ENCODE results near the gene TOR1AIP1.

TOR1AIP1 gene

GRCh38 chr1:179883040-179883744 lies 1.1 kb downstream of the TOR1AIP1 start:
- peak; percentile 8 for DNase-seq (ENCODE audit: low read depth)
- peak overlapping the region; percentile 97 for H3K4me3 ChIP-seq (ENCODE audit: low read length)
- H3K4me1 ChIP-seq (ENCODE audit: control insufficient read depth, insufficient read depth, low read length), result peaks cover 17% of the 10 kb centered on the region
- H3K27me3 ChIP-seq (replicated peaks; ENCODE audit: control insufficient read depth, insufficient read depth, low read length), result no peaks in the 10 kb centered on the region
- peak overlapping the region; percentile 91 for H3K9ac ChIP-seq (ENCODE audit: low read length)
- no peaks in the 10 kb centered on the region for H3K9me3 ChIP-seq (ENCODE audit: control insufficient read depth, low read length)
- peaks cover 37% of the 10 kb centered on the region for H3K36me3 ChIP-seq (ENCODE audit: control insufficient read depth, insufficient read depth, low read length, severe bottlenecking)

GRCh38 chr1:179883745-179884138 lies 1.7 kb downstream of the TOR1AIP1 start:
- Histone ChIP-seq H3K4me3 (ENCODE audit: low read length) (peak overlapping the region; percentile 97), H3K4me1 (ENCODE audit: control insufficient read depth, insufficient read depth, low read length) (peaks cover 17% of the 10 kb centered on the region), H3K27me3 (replicated peaks; ENCODE audit: control insufficient read depth, insufficient read depth, low read length) (no peaks in the 10 kb centered on the region), H3K36me3 (ENCODE audit: control insufficient read depth, insufficient read depth, low read length, severe bottlenecking) (peaks cover 43% of the 10 kb centered on the region), H3K9me3 (ENCODE audit: control insufficient read depth, low read length) (no peaks in the 10 kb centered on the region), H3K9ac (ENCODE audit: low read length) (peak overlapping the region; percentile 91)
- peak; percentile 15 for DNase-seq (ENCODE audit: low read depth)

- peaks cover 11% of the 10 kb centered on the region for H3K4me1 ChIP-seq (ENCODE audit: control insufficient read depth, insufficient read depth, low read length)
- H3K4me3 ChIP-seq (ENCODE audit: low read length), result no peak overlapping the region
- H3K36me3 ChIP-seq (ENCODE audit: control insufficient read depth, insufficient read depth, low read length, severe bottlenecking), result peaks cover 78% of the 10 kb centered on the region
- H3K9ac ChIP-seq (ENCODE audit: low read length), result no peak overlapping the region
- no peaks in the 10 kb centered on the region for H3K9me3 ChIP-seq (ENCODE audit: control insufficient read depth, low read length)
- no peaks in the 10 kb centered on the region for H3K27me3 ChIP-seq (replicated peaks; ENCODE audit: control insufficient read depth, insufficient read depth, low read length)
- DNase-seq (ENCODE audit: low read depth), result no peak
Observed at GRCh38 chr1:179888071-179888470, 6.0 kb downstream of the TOR1AIP1 start.

GRCh38 chr1:179889589-179889988 lies 7.5 kb downstream of the TOR1AIP1 start:
- H3K4me1 ChIP-seq (ENCODE audit: control insufficient read depth, insufficient read depth, low read length), result peaks cover under 1% of the 10 kb centered on the region
- H3K27me3 ChIP-seq (replicated peaks; ENCODE audit: control insufficient read depth, insufficient read depth, low read length), result no peaks in the 10 kb centered on the region
- no peaks in the 10 kb centered on the region for H3K9me3 ChIP-seq (ENCODE audit: control insufficient read depth, low read length)
- peaks cover 81% of the 10 kb centered on the region for H3K36me3 ChIP-seq (ENCODE audit: control insufficient read depth, insufficient read depth, low read length, severe bottlenecking)
- no peak overlapping the region for H3K4me3 ChIP-seq (ENCODE audit: low read length)
- no peak for DNase-seq (ENCODE audit: low read depth)
- no peak overlapping the region for H3K9ac ChIP-seq (ENCODE audit: low read length)

- Histone ChIP-seq H3K36me3 (ENCODE audit: control insufficient read depth, insufficient read depth, low read length, severe bottlenecking) (peaks cover 80% of the 10 kb centered on the region), H3K9ac (ENCODE audit: low read length) (no peak overlapping the region), H3K9me3 (ENCODE audit: control insufficient read depth, low read length) (no peaks in the 10 kb centered on the region), H3K4me3 (ENCODE audit: low read length) (no peak overlapping the region), H3K4me1 (ENCODE audit: control insufficient read depth, insufficient read depth, low read length) (no peaks in the 10 kb centered on the region), H3K27me3 (replicated peaks; ENCODE audit: control insufficient read depth, insufficient read depth, low read length) (no peaks in the 10 kb centered on the region)
- DNase-seq (ENCODE audit: low read depth), result no peak
Observed at GRCh38 chr1:179910934-179911333, 28.8 kb downstream of the TOR1AIP1 start.

GRCh38 chr1:179911812-179912211 lies 29.7 kb downstream of the TOR1AIP1 start:
- H3K4me3 ChIP-seq (ENCODE audit: low read length), result no peak overlapping the region
- DNase-seq (ENCODE audit: low read depth), result no peak
- peaks cover 85% of the 10 kb centered on the region for H3K36me3 ChIP-seq (ENCODE audit: control insufficient read depth, insufficient read depth, low read length, severe bottlenecking)
- H3K9ac ChIP-seq (ENCODE audit: low read length), result no peak overlapping the region
- no peaks in the 10 kb centered on the region for H3K9me3 ChIP-seq (ENCODE audit: control insufficient read depth, low read length)
- no peaks in the 10 kb centered on the region for H3K27me3 ChIP-seq (replicated peaks; ENCODE audit: control insufficient read depth, insufficient read depth, low read length)
- H3K4me1 ChIP-seq (ENCODE audit: control insufficient read depth, insufficient read depth, low read length), result no peaks in the 10 kb centered on the region

- H3K27me3 ChIP-seq (replicated peaks; ENCODE audit: control insufficient read depth, insufficient read depth, low read length), result no peaks in the 10 kb centered on the region
- H3K9ac ChIP-seq (ENCODE audit: low read length), result no peak overlapping the region
- no peak for DNase-seq (ENCODE audit: low read depth)
- H3K4me1 ChIP-seq (ENCODE audit: control insufficient read depth, insufficient read depth, low read length), result peaks cover 3% of the 10 kb centered on the region
- no peak overlapping the region for H3K4me3 ChIP-seq (ENCODE audit: low read length)
- H3K9me3 ChIP-seq (ENCODE audit: control insufficient read depth, low read length), result no peaks in the 10 kb centered on the region
- H3K36me3 ChIP-seq (ENCODE audit: control insufficient read depth, insufficient read depth, low read length, severe bottlenecking), result peaks cover 67% of the 10 kb centered on the region
Observed at GRCh38 chr1:179917601-179918429, 35.7 kb downstream of the TOR1AIP1 start.

- H3K9ac ChIP-seq (ENCODE audit: low read length), result no peak overlapping the region
- H3K9me3 ChIP-seq (ENCODE audit: control insufficient read depth, low read length), result no peaks in the 10 kb centered on the region
- peaks cover 31% of the 10 kb centered on the region for H3K36me3 ChIP-seq (ENCODE audit: control insufficient read depth, insufficient read depth, low read length, severe bottlenecking)
- peaks cover 15% of the 10 kb centered on the region for H3K4me1 ChIP-seq (ENCODE audit: control insufficient read depth, insufficient read depth, low read length)
- H3K27me3 ChIP-seq (replicated peaks; ENCODE audit: control insufficient read depth, insufficient read depth, low read length), result no peaks in the 10 kb centered on the region
- no peak for DNase-seq (ENCODE audit: low read depth)
- no peak overlapping the region for H3K4me3 ChIP-seq (ENCODE audit: low read length)
Observed at GRCh38 chr1:179921472-179921871, 39.4 kb downstream of the TOR1AIP1 start.

GRCh38 chr1:179921981-179922872 lies 40.1 kb downstream of the TOR1AIP1 start:
- peaks cover 27% of the 10 kb centered on the region for H3K36me3 ChIP-seq (ENCODE audit: control insufficient read depth, insufficient read depth, low read length, severe bottlenecking)
- DNase-seq (ENCODE audit: low read depth), result no peak
- no peak overlapping the region for H3K4me3 ChIP-seq (ENCODE audit: low read length)

GRCh38 chr1:179923029-179923428 lies 40.9 kb downstream of the TOR1AIP1 start:
- H3K9me3 ChIP-seq (ENCODE audit: control insufficient read depth, low read length), result no peaks in the 10 kb centered on the region

More at GRCh38 chr1:179921981-179922872, 40.1 kb downstream of the TOR1AIP1 start:
- Histone ChIP-seq H3K9me3 (ENCODE audit: control insufficient read depth, low read length) (no peaks in the 10 kb centered on the region), H3K4me1 (ENCODE audit: control insufficient read depth, insufficient read depth, low read length) (peaks cover 23% of the 10 kb centered on the region), H3K9ac (ENCODE audit: low read length) (no peak overlapping the region), H3K27me3 (replicated peaks; ENCODE audit: control insufficient read depth, insufficient read depth, low read length) (no peaks in the 10 kb centered on the region)

GRCh38 chr1:179924268-179924667 lies 42.2 kb downstream of the TOR1AIP1 start:
- H3K4me3 ChIP-seq (ENCODE audit: low read length), result no peak overlapping the region
- no peaks in the 10 kb centered on the region for H3K27me3 ChIP-seq (replicated peaks; ENCODE audit: control insufficient read depth, insufficient read depth, low read length)
- peaks cover 23% of the 10 kb centered on the region for H3K4me1 ChIP-seq (ENCODE audit: control insufficient read depth, insufficient read depth, low read length)
- H3K9me3 ChIP-seq (ENCODE audit: control insufficient read depth, low read length), result no peaks in the 10 kb centered on the region
- no peak for DNase-seq (ENCODE audit: low read depth)
- H3K36me3 ChIP-seq (ENCODE audit: control insufficient read depth, insufficient read depth, low read length, severe bottlenecking), result peaks cover 7% of the 10 kb centered on the region
- H3K9ac ChIP-seq (ENCODE audit: low read length), result no peak overlapping the region

More at GRCh38 chr1:179923029-179923428, 40.9 kb downstream of the TOR1AIP1 start:
- DNase-seq (ENCODE audit: low read depth), result no peak
- no peak overlapping the region for H3K4me3 ChIP-seq (ENCODE audit: low read length)
- no peak overlapping the region for H3K9ac ChIP-seq (ENCODE audit: low read length)
- no peaks in the 10 kb centered on the region for H3K27me3 ChIP-seq (replicated peaks; ENCODE audit: control insufficient read depth, insufficient read depth, low read length)
- H3K4me1 ChIP-seq (ENCODE audit: control insufficient read depth, insufficient read depth, low read length), result peaks cover 23% of the 10 kb centered on the region
- peaks cover 19% of the 10 kb centered on the region for H3K36me3 ChIP-seq (ENCODE audit: control insufficient read depth, insufficient read depth, low read length, severe bottlenecking)
